ENCODE results near the gene ATXN7L1.

- TF ChIP-seq CTCF (IDR thresholded peaks at IDR 0.05) = no peak
- no peak for TF ChIP-seq POLR2A (IDR thresholded peaks at IDR 0.05)
Measured at GRCh38 chr7:105839266-105839665, 37.1 kb downstream of the ATXN7L1 start.

Measured in Peyer's patch (tissue), 4 donors.